ENCODE results near the gene CELA1. TPM values are rescaled to one million over a fixed set of nuclear protein-coding genes. Genes with fewer than 3 reads are reported as not detected.

The CELA1 gene
- total RNA-seq, 1 donor from 2014 or later, result not detected

GRCh38 chr12:51388069-51388799 is 41.8 kb upstream of the CELA1 start:
- Mint-ChIP-seq H3K27ac (ENCODE audit: unreplicated experiment) (no peak overlapping the region), H3K4me1 (ENCODE audit: low read depth, unreplicated experiment) (peaks cover 39% of the 10 kb centered on the region), H3K4me3 (ENCODE audit: unreplicated experiment) (no peak overlapping the region), H3K36me3 (ENCODE audit: low read depth, unreplicated experiment) (no peaks in the 10 kb centered on the region), H3K27me3 (ENCODE audit: low read depth, unreplicated experiment) (peaks cover 3% of the 10 kb centered on the region), H3K9me3 (ENCODE audit: unreplicated experiment) (no peaks in the 10 kb centered on the region)
- H3K4me3 ChIP-seq (ENCODE audit: insufficient read depth, low read depth, low read length), result no peak overlapping the region
- H3K9ac ChIP-seq (ENCODE audit: low read length), result no peak overlapping the region
- no peaks in the 10 kb centered on the region for H3K79me2 ChIP-seq (ENCODE audit: insufficient read depth, low read length)
- H3K36me3 ChIP-seq (ENCODE audit: insufficient read depth, low read length), result no peaks in the 10 kb centered on the region
- no peaks in the 10 kb centered on the region for H3K9me3 ChIP-seq (ENCODE audit: insufficient read depth, low read depth, low read length)
- peak overlapping the region; percentile 56 for H2AFZ ChIP-seq (ENCODE audit: low read depth, low read length)
- H3K4me1 ChIP-seq (ENCODE audit: insufficient read depth, low read length), result peaks cover 42% of the 10 kb centered on the region
- peak overlapping the region; percentile 39 for H3K4me2 ChIP-seq (ENCODE audit: low read length)
- no peaks in the 10 kb centered on the region for H3K27me3 ChIP-seq (ENCODE audit: insufficient read depth, low read length)
- DNase-seq (ENCODE audit: low read depth) (peak; percentile 20), FAIRE-seq (no peak)
- TF ChIP-seq EZH2 (IDR thresholded peaks at IDR 0.05; ENCODE audit: insufficient read depth, low read length) (no peak), CTCF (IDR thresholded peaks at IDR 0.05; ENCODE audit: insufficient read depth, low read depth, low read length) (no peak)
- no peak overlapping the region for H3K27ac ChIP-seq (ENCODE audit: low read depth, low read length)
- H4K20me1 ChIP-seq (ENCODE audit: insufficient read depth, low read length), result no peaks in the 10 kb centered on the region

DNA sequence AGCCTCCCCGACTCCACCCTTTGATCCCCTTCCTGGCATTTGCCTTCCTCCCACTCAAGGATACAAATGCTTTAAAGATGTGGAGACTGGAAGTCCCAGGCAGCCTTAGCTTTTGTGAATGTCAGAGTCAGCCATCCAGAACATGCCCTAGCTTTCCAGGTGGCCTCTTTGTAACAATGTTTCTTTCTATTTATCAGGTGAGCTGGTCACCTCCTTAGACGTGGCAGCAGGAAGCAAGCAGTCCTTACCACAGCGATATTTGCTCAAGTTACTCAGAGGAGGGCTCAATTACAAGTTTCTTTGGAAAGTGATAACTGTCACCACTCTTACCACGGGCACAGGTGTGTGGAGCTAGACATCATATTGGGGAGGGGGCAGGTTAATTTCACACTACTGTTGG is 39.9 kb upstream of the CELA1 start:
- Histone ChIP-seq H2AFZ (ENCODE audit: low read depth, low read length) (no peak overlapping the region), H3K9me3 (ENCODE audit: insufficient read depth, low read depth, low read length) (no peaks in the 10 kb centered on the region), H3K79me2 (ENCODE audit: insufficient read depth, low read length) (no peaks in the 10 kb centered on the region), H3K4me1 (ENCODE audit: insufficient read depth, low read length) (peaks cover 48% of the 10 kb centered on the region), H3K4me2 (ENCODE audit: low read length) (no peak overlapping the region), H3K36me3 (ENCODE audit: insufficient read depth, low read length) (no peaks in the 10 kb centered on the region), H3K4me3 (ENCODE audit: insufficient read depth, low read depth, low read length) (no peak overlapping the region), H4K20me1 (ENCODE audit: insufficient read depth, low read length) (no peaks in the 10 kb centered on the region), H3K9ac (ENCODE audit: low read length) (no peak overlapping the region), H3K27me3 (ENCODE audit: insufficient read depth, low read length) (no peaks in the 10 kb centered on the region), H3K27ac (ENCODE audit: low read depth, low read length) (no peak overlapping the region)
- Mint-ChIP-seq H3K36me3 (ENCODE audit: low read depth, unreplicated experiment) (peaks cover 4% of the 10 kb centered on the region), H3K27ac (ENCODE audit: unreplicated experiment) (no peak overlapping the region), H3K9me3 (ENCODE audit: unreplicated experiment) (peaks cover 2% of the 10 kb centered on the region), H3K27me3 (ENCODE audit: low read depth, unreplicated experiment) (peaks cover 3% of the 10 kb centered on the region), H3K4me1 (ENCODE audit: low read depth, unreplicated experiment) (peaks cover 38% of the 10 kb centered on the region), H3K4me3 (ENCODE audit: unreplicated experiment) (no peak overlapping the region)
- no peak for TF ChIP-seq EZH2 (IDR thresholded peaks at IDR 0.05; ENCODE audit: insufficient read depth, low read length)
- no peak for TF ChIP-seq CTCF (IDR thresholded peaks at IDR 0.05; ENCODE audit: insufficient read depth, low read depth, low read length)
- DNase-seq (ENCODE audit: low read depth) (no peak), FAIRE-seq (no peak)

DNA sequence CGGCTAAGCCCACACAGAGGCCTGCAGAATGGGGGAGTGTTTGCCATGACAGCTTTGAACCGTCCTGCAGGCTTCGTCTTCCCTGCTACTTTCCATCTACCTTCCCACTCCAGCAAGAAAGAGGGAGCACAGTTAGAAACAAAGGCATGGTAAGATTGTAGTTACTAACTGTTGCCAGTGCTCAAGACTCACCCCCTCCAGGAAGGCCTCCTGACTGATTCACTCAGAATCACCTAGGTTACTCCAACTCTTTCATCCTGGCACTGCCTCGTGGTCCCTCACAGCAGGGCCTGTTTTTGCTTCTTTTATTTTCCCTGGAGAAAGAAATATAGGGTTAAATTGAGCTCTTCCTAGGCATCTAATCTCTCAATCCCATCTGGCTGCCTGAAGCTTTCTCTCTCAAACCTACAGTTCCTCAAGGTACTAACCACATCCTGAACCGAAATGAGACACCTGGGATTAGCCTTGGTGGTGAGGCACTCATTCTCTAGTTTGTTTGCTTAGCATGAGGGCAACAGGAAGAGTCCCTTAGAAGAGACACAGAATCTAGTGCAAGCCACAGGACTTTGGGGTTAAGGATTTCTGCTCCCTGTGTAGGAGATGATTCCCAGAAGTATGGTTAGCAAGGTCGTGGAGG is 36.9 kb upstream of the CELA1 start:
- peaks cover 6% of the 10 kb centered on the region for H3K36me3 Mint-ChIP-seq (ENCODE audit: low read depth, unreplicated experiment)
- DNase-seq (ENCODE audit: low read depth) (no peak), FAIRE-seq (no peak)
- H3K27ac Mint-ChIP-seq (ENCODE audit: unreplicated experiment), result no peak overlapping the region
- H4K20me1 ChIP-seq (ENCODE audit: insufficient read depth, low read length), result no peaks in the 10 kb centered on the region
- peaks cover 2% of the 10 kb centered on the region for H3K9me3 Mint-ChIP-seq (ENCODE audit: unreplicated experiment)
- peaks cover 23% of the 10 kb centered on the region for H3K4me1 ChIP-seq (ENCODE audit: insufficient read depth, low read length)
- no peaks in the 10 kb centered on the region for H3K79me2 ChIP-seq (ENCODE audit: insufficient read depth, low read length)
- no peak for TF ChIP-seq EZH2 (IDR thresholded peaks at IDR 0.05; ENCODE audit: insufficient read depth, low read length)
- no peak for TF ChIP-seq CTCF (IDR thresholded peaks at IDR 0.05; ENCODE audit: insufficient read depth, low read depth, low read length)
- H3K27me3 Mint-ChIP-seq (ENCODE audit: low read depth, unreplicated experiment), result peaks cover 3% of the 10 kb centered on the region
- H3K4me3 ChIP-seq (ENCODE audit: insufficient read depth, low read depth, low read length), result no peak overlapping the region
- no peak overlapping the region for H3K27ac ChIP-seq (ENCODE audit: low read depth, low read length)
- H3K4me1 Mint-ChIP-seq (ENCODE audit: low read depth, unreplicated experiment), result peaks cover 20% of the 10 kb centered on the region
- no peak overlapping the region for H3K4me3 Mint-ChIP-seq (ENCODE audit: unreplicated experiment)
- H3K9ac ChIP-seq (ENCODE audit: low read length), result no peak overlapping the region
- H3K9me3 ChIP-seq (ENCODE audit: insufficient read depth, low read depth, low read length), result no peaks in the 10 kb centered on the region
- H3K4me2 ChIP-seq (ENCODE audit: low read length), result peak overlapping the region; percentile 26
- no peaks in the 10 kb centered on the region for H3K36me3 ChIP-seq (ENCODE audit: insufficient read depth, low read length)
- H3K27me3 ChIP-seq (ENCODE audit: insufficient read depth, low read length), result no peaks in the 10 kb centered on the region
- no peak overlapping the region for H2AFZ ChIP-seq (ENCODE audit: low read depth, low read length)
